ENCODE data around the gene GRIK2.

- TF ChIP-seq, protein P1, sequence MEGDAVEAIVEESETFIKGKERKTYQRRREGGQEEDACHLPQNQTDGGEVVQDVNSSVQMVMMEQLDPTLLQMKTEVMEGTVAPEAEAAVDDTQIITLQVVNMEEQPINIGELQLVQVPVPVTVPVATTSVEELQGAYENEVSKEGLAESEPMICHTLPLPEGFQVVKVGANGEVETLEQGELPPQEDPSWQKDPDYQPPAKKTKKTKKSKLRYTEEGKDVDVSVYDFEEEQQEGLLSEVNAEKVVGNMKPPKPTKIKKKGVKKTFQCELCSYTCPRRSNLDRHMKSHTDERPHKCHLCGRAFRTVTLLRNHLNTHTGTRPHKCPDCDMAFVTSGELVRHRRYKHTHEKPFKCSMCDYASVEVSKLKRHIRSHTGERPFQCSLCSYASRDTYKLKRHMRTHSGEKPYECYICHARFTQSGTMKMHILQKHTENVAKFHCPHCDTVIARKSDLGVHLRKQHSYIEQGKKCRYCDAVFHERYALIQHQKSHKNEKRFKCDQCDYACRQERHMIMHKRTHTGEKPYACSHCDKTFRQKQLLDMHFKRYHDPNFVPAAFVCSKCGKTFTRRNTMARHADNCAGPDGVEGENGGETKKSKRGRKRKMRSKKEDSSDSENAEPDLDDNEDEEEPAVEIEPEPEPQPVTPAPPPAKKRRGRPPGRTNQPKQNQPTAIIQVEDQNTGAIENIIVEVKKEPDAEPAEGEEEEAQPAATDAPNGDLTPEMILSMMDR (IDR thresholded peaks at IDR 0.05; ENCODE audit: insufficient read depth, low read depth, low read length) = no peak
- TF ChIP-seq EZH2 (IDR thresholded peaks at IDR 0.05; ENCODE audit: insufficient read depth, low read length) = no peak
These were observed 52.0 kb downstream of the GRIK2 start for GRCh38 chr6:101445527-101445926.
